Ascending aorta (tissue), 2 donors: ENCODE measurements around the gene SH3RF3. TPM values are rescaled to one million over a fixed set of nuclear protein-coding genes. Genes with fewer than 3 reads are reported as not detected.

Experiments
- DNase-seq, 2 donors: peaks; one replicate each; pipeline ENCODE4 v3.0.0-alpha.2; 2019; ENCODE audit warnings: low spot score in 2 of 2
- H3K27ac ChIP-seq, 2 donors: fragments of 200-600 bp; sonication (generic); one replicate each; pipeline ENCODE4 v1.5.1; 2016 to 2017; ENCODE audit warnings: mild to moderate bottlenecking in 1 of 2
- H3K27me3 ChIP-seq: fragments of 200-600 bp; sonication (generic); one replicate; pipeline ENCODE4 v1.5.1; 2017
- H3K36me3 ChIP-seq, 2 donors: fragments of 200-600 bp; sonication (generic); one replicate each; pipeline ENCODE4 v1.5.1; 2016
- H3K4me1 ChIP-seq, 2 donors: fragments of 200-600 bp; sonication (generic); one replicate each; pipeline ENCODE4 v1.5.1; 2016 to 2017; ENCODE audit warnings: mild to moderate bottlenecking in 1 of 2
- H3K4me3 ChIP-seq, 2 donors: fragments of 200-600 bp; sonication (generic); one replicate each; pipeline ENCODE4 v1.5.1; 2016 to 2017; ENCODE audit warnings: mild to moderate bottlenecking in 1 of 2
- H3K9me3 ChIP-seq, 2 donors: fragments of 200-600 bp; sonication (generic); one replicate each; pipeline ENCODE4 v1.5.1; 2016
- intact Hi-C: fragments of 100-400 bp; cut with DNase I; formaldehyde crosslinking; loops from one replicate; pipeline ENCODE4 v1.15.1; 2023
- total RNA-seq: library from RNA; depleted of rRNA; stranded (reverse); fragments of >200 nt; gene quantifications from one replicate; pipeline ENCODE4 v1.1.0, GENCODE V29; 2016
- TF ChIP-seq, protein P1 (sequence below), 3 experiments: fragments of 200-600 bp in 2 of 3; fragments of 450-650 bp in 1 of 3; sonication (generic) in 2 of 3; IDR thresholded peaks; one replicate each; pipeline ENCODE4 v1.5.1; 2016 to 2019; ENCODE audit warnings: antibody characterized with exemption in 3 of 3, mild to moderate bottlenecking in 1 of 3, moderate library complexity in 1 of 3

SH3RF3 gene
- total RNA-seq, 1 donor from 2014 or later, result 53.5 TPM

- intact Hi-C loops, result loop anchor here (5.0 kb wide), 1 partner anchor 132 kb away; no protein-coding TSS in a partner anchor
- Histone ChIP-seq H3K9me3 (no peaks in the 10 kb centered on the region), H3K36me3 (no peaks in the 10 kb centered on the region), H3K27ac (peak overlapping the region; percentile 67 to 79), H3K4me3 (peak overlapping the region in 1 of 2 donors; percentile 0), H3K27me3 (no peaks in the 10 kb centered on the region), H3K4me1 (peaks cover 35 to 53% of the 10 kb centered on the region in 2 donors)
- TF ChIP-seq, protein P1, sequence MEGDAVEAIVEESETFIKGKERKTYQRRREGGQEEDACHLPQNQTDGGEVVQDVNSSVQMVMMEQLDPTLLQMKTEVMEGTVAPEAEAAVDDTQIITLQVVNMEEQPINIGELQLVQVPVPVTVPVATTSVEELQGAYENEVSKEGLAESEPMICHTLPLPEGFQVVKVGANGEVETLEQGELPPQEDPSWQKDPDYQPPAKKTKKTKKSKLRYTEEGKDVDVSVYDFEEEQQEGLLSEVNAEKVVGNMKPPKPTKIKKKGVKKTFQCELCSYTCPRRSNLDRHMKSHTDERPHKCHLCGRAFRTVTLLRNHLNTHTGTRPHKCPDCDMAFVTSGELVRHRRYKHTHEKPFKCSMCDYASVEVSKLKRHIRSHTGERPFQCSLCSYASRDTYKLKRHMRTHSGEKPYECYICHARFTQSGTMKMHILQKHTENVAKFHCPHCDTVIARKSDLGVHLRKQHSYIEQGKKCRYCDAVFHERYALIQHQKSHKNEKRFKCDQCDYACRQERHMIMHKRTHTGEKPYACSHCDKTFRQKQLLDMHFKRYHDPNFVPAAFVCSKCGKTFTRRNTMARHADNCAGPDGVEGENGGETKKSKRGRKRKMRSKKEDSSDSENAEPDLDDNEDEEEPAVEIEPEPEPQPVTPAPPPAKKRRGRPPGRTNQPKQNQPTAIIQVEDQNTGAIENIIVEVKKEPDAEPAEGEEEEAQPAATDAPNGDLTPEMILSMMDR (IDR thresholded peaks at IDR 0.05), result no peak
- peak in 1 of 2 donors; percentile 72 for DNase-seq
Observed at GRCh38 chr2:109195193-109196045, 66.4 kb downstream of the SH3RF3 start.

GRCh38 chr2:109196081-109196875, 67.3 kb downstream of the SH3RF3 start:
- TF ChIP-seq, protein P1 (IDR thresholded peaks at IDR 0.05), result no peak
- Histone ChIP-seq H3K27me3 (no peaks in the 10 kb centered on the region), H3K4me3 (peak overlapping the region in 1 of 2 donors; percentile 0), H3K27ac (peak overlapping the region; percentile 67 to 79), H3K36me3 (no peaks in the 10 kb centered on the region), H3K4me1 (peaks cover 41 to 60% of the 10 kb centered on the region in 2 donors), H3K9me3 (no peaks in the 10 kb centered on the region)
- DNase-seq, result no peak
- intact Hi-C loops, result loop anchor here (5.0 kb wide), 1 partner anchor 131 kb away; no protein-coding TSS in a partner anchor

DNA sequence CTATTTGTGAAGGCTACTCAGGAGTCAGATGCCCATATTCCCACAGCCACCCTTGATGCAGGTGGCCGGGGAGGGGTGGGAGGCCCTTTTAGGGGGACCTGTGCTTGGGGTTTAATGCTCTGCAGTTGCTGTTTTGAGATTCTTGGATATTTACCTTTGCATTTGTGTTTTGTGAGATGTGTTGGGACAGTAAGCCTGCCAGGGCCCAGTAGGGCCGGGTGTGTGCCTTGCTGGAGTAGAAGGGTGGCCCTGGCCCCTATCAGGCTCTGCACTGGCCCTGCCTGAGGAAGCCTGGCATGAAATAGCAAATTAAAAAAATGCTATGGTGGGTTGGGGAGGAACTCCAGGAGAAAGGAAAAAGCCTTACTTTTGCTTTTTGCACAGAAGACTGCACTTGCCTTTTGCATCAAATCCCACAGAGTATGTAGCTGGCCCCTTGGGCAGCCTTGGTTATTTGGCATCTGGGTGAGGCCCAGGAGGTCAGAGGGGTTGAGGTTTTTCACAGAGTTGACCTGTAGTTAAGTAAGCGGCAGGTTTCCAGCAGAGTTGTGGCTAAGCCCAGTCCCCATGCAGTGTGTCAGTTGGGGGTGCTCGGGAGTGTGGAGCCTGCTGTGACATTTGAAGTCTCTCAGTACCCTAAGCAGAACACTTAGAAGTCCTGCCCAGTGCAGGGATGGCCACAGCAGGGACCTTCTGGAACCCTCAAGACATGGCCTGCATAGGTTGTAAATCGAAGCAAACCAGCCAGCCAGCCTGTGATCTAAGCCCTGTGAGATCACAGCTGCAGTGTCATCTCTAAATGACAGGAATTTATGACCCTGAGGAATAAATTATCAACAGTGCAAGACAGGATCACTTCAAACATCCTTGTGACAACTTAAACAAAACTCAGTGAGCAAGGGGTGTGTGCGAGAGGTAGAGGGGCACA, 68.8 kb downstream of the SH3RF3 start:
- H3K4me1 ChIP-seq, result peaks cover 44 to 72% of the 10 kb centered on the region in 2 donors
- peak overlapping the region in 1 of 2 donors; percentile 79 for H3K27ac ChIP-seq
- DNase-seq, result no peak
- no peaks in the 10 kb centered on the region for H3K27me3 ChIP-seq
- no peaks in the 10 kb centered on the region for H3K9me3 ChIP-seq
- TF ChIP-seq, protein P1 (IDR thresholded peaks at IDR 0.05), result no peak
- intact Hi-C loops, result loop anchor here (5.0 kb wide), 1 partner anchor 130 kb away; no protein-coding TSS in a partner anchor
- H3K4me3 ChIP-seq, result no peak overlapping the region
- H3K36me3 ChIP-seq, result no peaks in the 10 kb centered on the region

DNA sequence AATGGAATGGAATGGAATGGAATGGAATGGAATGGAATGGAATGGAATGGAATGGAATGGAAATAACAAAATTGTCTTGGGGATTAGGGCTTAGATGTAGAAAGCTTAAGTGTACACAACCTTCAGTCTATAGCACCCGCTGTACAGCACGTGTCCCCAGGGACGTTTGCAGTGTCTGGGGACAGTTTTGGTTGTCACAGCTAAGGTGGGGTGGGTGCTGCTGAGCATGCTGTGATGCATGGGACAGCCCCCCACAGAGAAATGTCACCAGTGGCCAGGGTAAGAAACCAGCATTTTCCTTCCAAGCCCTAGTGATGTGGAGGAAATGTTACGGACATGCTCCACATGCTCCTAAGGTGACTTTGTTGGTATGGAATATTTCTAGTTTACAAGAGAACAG, 70.8 kb downstream of the SH3RF3 start:
- Histone ChIP-seq H3K27ac (peak overlapping the region in 1 of 2 donors; percentile 81), H3K36me3 (no peaks in the 10 kb centered on the region), H3K4me1 (peaks cover 33 to 54% of the 10 kb centered on the region in 2 donors), H3K9me3 (no peaks in the 10 kb centered on the region), H3K4me3 (no peak overlapping the region), H3K27me3 (no peaks in the 10 kb centered on the region)
- intact Hi-C loops, result loop anchor here (5.0 kb wide), 2 partner anchors 38 to 128 kb away; no protein-coding TSS in a partner anchor
- DNase-seq, result no peak
- TF ChIP-seq, protein P1 (IDR thresholded peaks at IDR 0.05), result no peak
